B cell (primary cell): ENCODE results near the gene SGIP1. TPM values are rescaled to one million over a fixed set of nuclear protein-coding genes. Genes with fewer than 3 reads are reported as not detected.

ENCODE experiments used
- ATAC-seq: fragments of 200-7000 bp; cut with Tn5 transposase; one replicate; pipeline ENCODE4 v1.10.0; 2021; ENCODE audit warnings: low read depth, mild to moderate bottlenecking, moderate number of reproducible peaks, moderate library complexity
- CTCF ChIA-PET: fragments of 350-600 bp; sonication (Branson Sonifier 250); formaldehyde crosslinking; loops from one replicate; lab custom pipeline; 2021; ENCODE audit warnings: antibody characterized with exemption, inconsistent platforms; lab: Charles Lee
- POLR2A ChIA-PET: fragments of 350-600 bp; sonication (Branson Sonifier 250); formaldehyde crosslinking; loops from one replicate; lab custom pipeline; 2021; ENCODE audit warnings: antibody characterized with exemption; lab: Charles Lee
- DNase-seq: peaks from one replicate; pipeline ENCODE4 v3.0.0; 2013
- H2AFZ ChIP-seq: 2 replicates; pipeline ENCODE4 v1.6.1; 2012; ENCODE audit warnings: mild to moderate bottlenecking, low read depth, low read length; ENCODE audit not compliant: insufficient read depth, poor library complexity, severe bottlenecking
- H3K27ac ChIP-seq, 2 donors: 1 replicate in 1 of 2; 2 replicates in 1 of 2; pipeline ENCODE4 v1.5.1; 2012 to 2013; ENCODE audit warnings: low read length in 2 of 2, mild to moderate bottlenecking in 2 of 2, moderate library complexity in 1 of 2
- H3K27me3 ChIP-seq, 4 experiments: fragments of 200-600 bp in 1 of 4; sonication (generic) in 1 of 4; replicated peaks in 1 of 4; 1 replicate in 2 of 4; 2 replicates in 2 of 4; pipeline versions ENCODE4 v1.6.1 to v1.7.0; 2013 to 2016; ENCODE audit warnings: low read length in 3 of 4, mild to moderate bottlenecking in 2 of 4, mixed read lengths in 1 of 4, moderate library complexity in 1 of 4; ENCODE audit not compliant: insufficient read depth in 4 of 4, control insufficient read depth in 3 of 4; ENCODE audit errors: control extremely low read depth in 1 of 4
- H3K36me3 ChIP-seq, 2 experiments: replicated peaks in 1 of 2; 1 replicate in 1 of 2; 2 replicates in 1 of 2; pipeline versions ENCODE4 v1.6.1 to v1.7.1; 2013; ENCODE audit warnings: low read length in 1 of 2; ENCODE audit not compliant: insufficient read depth in 2 of 2, control insufficient read depth in 1 of 2; ENCODE audit errors: control extremely low read depth in 1 of 2, extremely low read depth in 1 of 2
- H3K4me1 ChIP-seq, 2 donors: fragments of 200-600 bp in 1 of 2; sonication (generic) in 1 of 2; 1 replicate in 1 of 2; 2 replicates in 1 of 2; pipeline versions ENCODE4 v1.5.1 to v1.6.1; 2013 to 2017; ENCODE audit warnings: low read length in 2 of 2; ENCODE audit not compliant: control insufficient read depth in 2 of 2, insufficient read depth in 2 of 2
- H3K4me2 ChIP-seq: replicated peaks from 2 replicates; pipeline ENCODE3; 2012; ENCODE audit warnings: mild to moderate bottlenecking, low read depth, low read length; ENCODE audit not compliant: poor library complexity, severe bottlenecking
- H3K4me3 ChIP-seq, 5 experiments: fragments of 200-600 bp in 1 of 5; sonication (generic) in 1 of 5; 1 replicate in 3 of 5; 2 replicates in 2 of 5; pipeline versions ENCODE4 v1.5.1 to v1.7.0; 2011 to 2016; ENCODE audit warnings: low read length in 4 of 5, mild to moderate bottlenecking in 4 of 5, low read depth in 2 of 5, control low read depth in 1 of 5, moderate library complexity in 1 of 5; ENCODE audit not compliant: insufficient read depth in 1 of 5; ENCODE audit errors: control extremely low read depth in 1 of 5, extremely low read depth in 1 of 5
- H3K79me2 ChIP-seq: fragments of 200-600 bp; sonication (generic); one replicate; pipeline ENCODE4 v1.6.0; 2016; ENCODE audit warnings: low read length; ENCODE audit not compliant: control insufficient read depth, insufficient read depth
- H3K9ac ChIP-seq: fragments of 200-600 bp; sonication (generic); 2 replicates; pipeline ENCODE4 v1.6.1; 2017; ENCODE audit warnings: mild to moderate bottlenecking, low read length, moderate library complexity
- H3K9me3 ChIP-seq, 3 donors: one replicate each; pipeline versions ENCODE4 v1.6.1 to v1.7.1; 2013; ENCODE audit warnings: low read length in 2 of 3; ENCODE audit not compliant: control insufficient read depth in 2 of 3, insufficient read depth in 1 of 3; ENCODE audit errors: control extremely low read depth in 1 of 3
- H4K20me1 ChIP-seq: 2 replicates; pipeline ENCODE4 v1.6.0; 2012; ENCODE audit warnings: mild to moderate bottlenecking, low read length; ENCODE audit not compliant: insufficient read depth, control insufficient read depth, poor library complexity, severe bottlenecking
- H3K27ac Mint-ChIP-seq: one replicate; pipeline ENCODE4 v1.8.0; 2021; ENCODE audit warnings: mixed read lengths
- H3K27me3 Mint-ChIP-seq: one replicate; pipeline ENCODE4 v1.8.0; 2021; ENCODE audit warnings: mixed read lengths
- H3K4me1 Mint-ChIP-seq: one replicate; pipeline ENCODE4 v1.8.0; 2021; ENCODE audit warnings: mixed read lengths
- H3K4me3 Mint-ChIP-seq: one replicate; pipeline ENCODE4 v1.8.0; 2021; ENCODE audit warnings: mixed read lengths
- H3K9me3 Mint-ChIP-seq: one replicate; pipeline ENCODE4 v1.8.0; 2022; ENCODE audit warnings: mixed read lengths; ENCODE audit not compliant: insufficient read depth
- CTCF ChIP-seq: fragments of 200-600 bp; IDR thresholded peaks from one replicate; pipeline ENCODE4 v1.8.0; 2022; ENCODE audit warnings: antibody characterized with exemption, mild to moderate bottlenecking
- EZH2 ChIP-seq: IDR thresholded peaks from 2 replicates; pipeline ENCODE4 v1.6.1; 2012; ENCODE audit warnings: borderline replicate concordance, low read depth, mild to moderate bottlenecking, moderate library complexity, low read length; ENCODE audit not compliant: insufficient read depth, poor library complexity, severe bottlenecking
- WGBS: methylation state at CpG from one replicate; pipeline ENCODE4 v1.1.5; 2013; ENCODE audit warnings: missing lambda C conversion rate; ENCODE audit not compliant: insufficient coverage; 5-methylcytosine and 5-hydroxymethylcytosine counted together
- intact Hi-C: fragments of 100-400 bp; cut with micrococcal nuclease; formaldehyde crosslinking; loops from one replicate; pipeline ENCODE4 v1.10.0; 2022
- polyA plus RNA-seq: library from polyadenylated mRNA; depleted of rRNA; stranded (reverse); fragments of >200 nt; gene quantifications from 2 replicates; pipeline ENCODE4 v1.2.3, GENCODE V29; 2012
- total RNA-seq, 2 donors: library from RNA; stranded (reverse); fragments of 120-200 nt in 1 of 2; gene quantifications; 1 replicate in 1 of 2; 2 replicates in 1 of 2; pipeline versions ENCODE4 v1.2.3 to v1.2.4, GENCODE V29; 2013 to 2022

Gene SGIP1
- total and polyA plus RNA-seq, 2 donors (not counting 1 experiment from before 2014, with no cell fraction given) = not detected

GRCh38 chr1:66788231-66788939 is 254.4 kb downstream of the SGIP1 start:
- TF ChIP-seq EZH2 = no peak
- no peak for TF ChIP-seq CTCF
- Histone ChIP-seq H3K36me3 (no peaks in the 10 kb centered on the region), H4K20me1 (no peaks in the 10 kb centered on the region), H2AFZ (peak overlapping the region; percentile 24), H3K27ac (peak overlapping the region in 1 of 2 donors; percentile 36), H3K4me1 (peaks cover 6 to 11% of the 10 kb centered on the region in 2 donors), H3K79me2 (no peaks in the 10 kb centered on the region), H3K27me3 (no peaks in the 10 kb centered on the region), H3K9me3 (no peaks in the 10 kb centered on the region), H3K4me2 (peak overlapping the region; percentile 54), H3K9ac (peak overlapping the region; percentile 37), H3K4me3 (no peak overlapping the region)
- no peak overlapping the region for H3K27ac Mint-ChIP-seq
- ATAC-seq (peak; percentile 21), DNase-seq (no peak)
- peaks cover 13% of the 10 kb centered on the region for H3K4me1 Mint-ChIP-seq
- peak overlapping the region; percentile 44 for H3K4me3 Mint-ChIP-seq
- POLR2A ChIA-PET = interaction anchor here (0.7 kb wide), 1 partner anchor 59 kb away, joined by 3 read pairs; no protein-coding TSS in a partner anchor
- no CpG with 5 or more reads among the region's 6 CpGs for WGBS
- no peaks in the 10 kb centered on the region for H3K27me3 Mint-ChIP-seq
- no peaks in the 10 kb centered on the region for H3K9me3 Mint-ChIP-seq
- CTCF ChIA-PET = interaction anchor here (0.7 to 1.1 kb wide), 3 partner anchors 22 to 449 kb away, joined by 3 read pairs; no protein-coding TSS in a partner anchor
- intact Hi-C loops = no loop called here
